AG09309 (cell line): ENCODE results near the gene MTUS2.

Source experiments
- DNase-seq: peaks from one replicate; pipeline ENCODE4 v3.0.0-alpha.2; 2010; ENCODE audit warnings: low read depth
- H3K4me3 ChIP-seq: 2 replicates; pipeline ENCODE4 v1.5.1; 2011; ENCODE audit warnings: mild to moderate bottlenecking, low read depth, low read length, moderate library complexity; ENCODE audit not compliant: control insufficient read depth
- TF ChIP-seq, protein P1 (sequence below): IDR thresholded peaks from 2 replicates; pipeline ENCODE4 v1.5.1; 2011; ENCODE audit warnings: mild to moderate bottlenecking, low read depth, low read length, inconsistent platforms; ENCODE audit not compliant: insufficient read depth, control insufficient read depth; ENCODE audit errors: missing control alignments

Gene MTUS2

DNA sequence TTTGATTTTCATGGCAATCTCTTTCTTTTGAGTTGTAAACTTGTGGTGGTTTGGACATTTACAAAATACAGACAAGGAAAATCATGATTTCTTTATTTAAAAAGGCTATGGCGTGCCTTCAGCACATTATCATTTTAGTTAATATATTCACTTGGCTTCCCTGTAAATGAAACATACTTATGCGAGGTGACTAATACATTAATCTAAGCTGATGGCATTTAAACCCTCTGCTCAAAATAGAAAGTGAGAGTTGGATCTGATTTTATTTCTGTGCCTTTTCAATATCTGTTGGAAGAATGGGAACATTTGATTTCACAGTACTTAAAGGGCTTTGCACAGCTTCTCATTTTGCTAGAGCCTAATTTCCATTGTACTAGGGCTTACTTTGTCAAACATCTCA lies 289.8 kb downstream of the MTUS2 start:
- H3K4me3 ChIP-seq, result no peak overlapping the region
- DNase-seq, result no peak
- TF ChIP-seq, protein P1, sequence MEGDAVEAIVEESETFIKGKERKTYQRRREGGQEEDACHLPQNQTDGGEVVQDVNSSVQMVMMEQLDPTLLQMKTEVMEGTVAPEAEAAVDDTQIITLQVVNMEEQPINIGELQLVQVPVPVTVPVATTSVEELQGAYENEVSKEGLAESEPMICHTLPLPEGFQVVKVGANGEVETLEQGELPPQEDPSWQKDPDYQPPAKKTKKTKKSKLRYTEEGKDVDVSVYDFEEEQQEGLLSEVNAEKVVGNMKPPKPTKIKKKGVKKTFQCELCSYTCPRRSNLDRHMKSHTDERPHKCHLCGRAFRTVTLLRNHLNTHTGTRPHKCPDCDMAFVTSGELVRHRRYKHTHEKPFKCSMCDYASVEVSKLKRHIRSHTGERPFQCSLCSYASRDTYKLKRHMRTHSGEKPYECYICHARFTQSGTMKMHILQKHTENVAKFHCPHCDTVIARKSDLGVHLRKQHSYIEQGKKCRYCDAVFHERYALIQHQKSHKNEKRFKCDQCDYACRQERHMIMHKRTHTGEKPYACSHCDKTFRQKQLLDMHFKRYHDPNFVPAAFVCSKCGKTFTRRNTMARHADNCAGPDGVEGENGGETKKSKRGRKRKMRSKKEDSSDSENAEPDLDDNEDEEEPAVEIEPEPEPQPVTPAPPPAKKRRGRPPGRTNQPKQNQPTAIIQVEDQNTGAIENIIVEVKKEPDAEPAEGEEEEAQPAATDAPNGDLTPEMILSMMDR, result no peak

DNA sequence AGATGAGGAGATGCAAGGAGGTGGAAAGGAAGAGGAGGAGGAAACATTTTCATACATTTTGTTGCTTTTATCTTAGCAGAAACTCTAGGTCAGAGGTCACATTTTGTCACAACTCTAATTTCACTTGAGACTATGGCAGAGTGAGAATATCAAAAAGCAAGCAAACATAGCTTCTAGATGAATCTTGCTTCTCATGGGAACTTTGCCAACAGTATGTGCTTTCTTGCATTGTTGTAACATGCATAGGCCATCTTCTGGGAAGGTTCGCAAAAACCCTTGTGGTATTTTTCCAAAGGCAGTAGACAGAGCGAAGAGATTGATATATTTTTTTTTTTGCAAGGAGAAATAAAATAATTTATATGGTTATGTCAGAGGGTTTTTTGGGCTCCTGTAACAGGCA lies 291.3 kb downstream of the MTUS2 start:
- no peak overlapping the region for H3K4me3 ChIP-seq
- TF ChIP-seq, protein P1, result no peak
- DNase-seq, result no peak

DNA sequence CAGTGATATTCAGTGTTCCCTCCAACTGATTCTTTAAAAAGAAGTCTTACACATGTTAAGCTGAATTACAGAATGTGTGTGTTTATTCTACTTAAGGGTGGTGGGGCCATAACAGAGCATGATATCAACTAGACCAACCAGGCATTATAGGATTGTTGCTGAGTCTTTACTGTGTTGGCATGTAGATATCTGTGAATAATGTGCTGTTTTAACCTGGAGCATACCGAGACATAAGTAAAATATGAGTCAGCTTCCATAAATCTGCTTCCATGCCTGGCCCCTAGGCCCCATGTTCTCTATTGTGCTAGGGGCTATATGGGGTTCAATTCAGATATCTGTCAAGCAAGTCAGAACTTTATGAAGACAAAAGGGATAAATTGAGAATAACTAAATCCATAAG lies 295.7 kb downstream of the MTUS2 start:
- H3K4me3 ChIP-seq, result no peak overlapping the region
- TF ChIP-seq, protein P1, result no peak
- no peak for DNase-seq

DNA sequence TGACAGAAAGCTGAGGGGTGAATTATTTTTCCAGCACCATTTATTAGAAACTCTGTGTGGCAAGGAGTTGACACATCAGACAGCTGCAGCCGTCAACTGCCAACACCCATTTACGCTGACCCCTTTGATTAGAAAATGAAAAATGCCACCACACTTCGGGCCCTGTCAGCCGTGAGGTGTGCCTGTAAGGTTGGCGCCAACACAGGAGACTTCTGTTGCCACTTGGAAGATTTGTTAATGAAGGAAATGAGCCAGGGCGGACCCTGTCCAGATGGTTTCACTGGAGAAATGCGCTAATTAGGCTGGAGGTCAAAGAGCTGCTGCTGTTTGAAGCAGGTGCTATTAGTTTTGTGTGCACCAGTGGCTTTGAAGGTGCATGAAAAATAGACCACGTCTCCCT lies 297.5 kb downstream of the MTUS2 start:
- DNase-seq, result no peak
- no peak overlapping the region for H3K4me3 ChIP-seq
- TF ChIP-seq, protein P1, result no peak

DNA sequence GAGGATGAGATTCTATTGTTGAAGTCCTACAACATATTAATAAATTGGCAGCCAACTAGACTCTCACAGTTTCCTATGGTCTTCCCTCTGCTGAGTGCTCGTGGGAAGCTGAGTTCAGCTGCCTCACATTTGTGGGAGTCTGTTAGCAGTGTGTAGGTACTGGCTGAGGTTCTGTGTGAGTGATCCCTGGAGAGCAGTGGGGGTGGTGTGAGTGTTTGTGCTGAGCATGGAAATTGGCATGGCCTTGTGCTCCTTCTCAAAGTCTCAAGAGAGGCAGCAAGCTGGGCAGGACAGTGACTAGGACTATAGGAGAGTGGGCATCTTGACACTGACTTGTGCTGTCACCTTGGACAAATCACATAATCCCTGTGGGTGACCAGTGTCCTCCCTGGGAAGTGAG lies 298.3 kb downstream of the MTUS2 start:
- TF ChIP-seq, protein P1, result no peak
- no peak overlapping the region for H3K4me3 ChIP-seq
- no peak for DNase-seq

DNA sequence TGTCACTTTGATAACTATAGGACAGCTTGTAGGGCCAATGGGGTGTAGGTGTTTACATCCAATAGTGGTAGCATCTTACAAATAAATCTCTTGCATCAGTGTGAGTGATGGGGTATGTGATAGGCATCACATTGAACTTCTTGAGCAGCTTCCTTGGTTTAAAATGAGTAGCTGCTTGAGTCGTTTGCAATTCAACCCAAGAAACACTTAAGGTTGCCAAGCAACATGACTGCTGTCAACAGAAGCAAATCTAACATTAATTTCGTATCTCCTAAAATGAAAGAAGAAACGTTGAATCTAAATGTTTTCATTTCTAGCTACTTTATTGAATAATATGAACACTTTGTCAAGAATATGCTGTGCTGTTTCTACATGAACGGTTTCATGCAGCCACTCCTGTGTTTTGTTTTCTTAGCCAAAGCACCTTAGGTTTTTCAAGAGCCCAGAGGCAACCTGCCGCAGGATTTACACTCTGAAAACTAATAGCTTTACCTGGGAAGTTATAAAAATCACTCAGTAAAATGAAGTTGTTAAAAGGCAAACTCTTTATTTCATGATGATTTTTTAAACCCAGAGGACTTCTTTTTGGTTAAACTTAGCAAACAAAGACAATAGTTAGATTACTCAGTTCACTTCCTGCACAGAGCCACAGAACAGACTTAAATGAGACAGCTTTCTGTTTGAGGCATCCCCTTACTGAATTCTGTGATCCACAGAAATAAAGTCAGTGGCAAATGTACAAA lies 305.2 kb downstream of the MTUS2 start:
- no peak overlapping the region for H3K4me3 ChIP-seq
- DNase-seq, result no peak
- TF ChIP-seq, protein P1, result no peak
